SU-DHL-6 (cell line): Measurements from ENCODE around the gene CD200.

Source experiments
- CTCF ChIP-seq: fragments of 200-600 bp; sonication (generic); IDR thresholded peaks from one replicate; pipeline ENCODE4 v1.5.1; 2017; ENCODE audit warnings: antibody characterized with exemption, mild to moderate bottlenecking, low read length, moderate library complexity; ENCODE audit not compliant: insufficient read depth, poor library complexity, severe bottlenecking
- EZH2phosphoT487 ChIP-seq: fragments of 200-600 bp; sonication (generic), shearing (Covaris generic); conservative IDR thresholded peaks from 2 replicates; pipeline ENCODE4 v1.6.1; 2018; ENCODE audit warnings: mild to moderate bottlenecking, antibody characterized with exemption, low read length, moderate library complexity, mixed read lengths

GRCh38 chr3:112407888-112408702, 75.1 kb downstream of the CD200 start:
- TF ChIP-seq CTCF = no peak
- no peak for TF ChIP-seq EZH2phosphoT487
